B cell (primary cell): Measurements from ENCODE around the gene SMPD3. TPM values are rescaled to one million over a fixed set of nuclear protein-coding genes. Genes with fewer than 3 reads are reported as not detected.

Source experiments
- ATAC-seq: fragments of 200-7000 bp; cut with Tn5 transposase; one replicate; pipeline ENCODE4 v1.10.0; 2021; ENCODE audit warnings: low read depth, mild to moderate bottlenecking, moderate number of reproducible peaks, moderate library complexity
- CTCF ChIA-PET: fragments of 350-600 bp; sonication (Branson Sonifier 250); formaldehyde crosslinking; loops from one replicate; lab custom pipeline; 2021; ENCODE audit warnings: antibody characterized with exemption, inconsistent platforms; lab: Charles Lee
- POLR2A ChIA-PET: fragments of 350-600 bp; sonication (Branson Sonifier 250); formaldehyde crosslinking; loops from one replicate; lab custom pipeline; 2021; ENCODE audit warnings: antibody characterized with exemption; lab: Charles Lee
- DNase-seq: peaks from one replicate; pipeline ENCODE4 v3.0.0; 2013
- H2AFZ ChIP-seq: 2 replicates; pipeline ENCODE4 v1.6.1; 2012; ENCODE audit warnings: mild to moderate bottlenecking, low read depth, low read length; ENCODE audit not compliant: insufficient read depth, poor library complexity, severe bottlenecking
- H3K27ac ChIP-seq, 2 donors: 1 replicate in 1 of 2; 2 replicates in 1 of 2; pipeline ENCODE4 v1.5.1; 2012 to 2013; ENCODE audit warnings: low read length in 2 of 2, mild to moderate bottlenecking in 2 of 2, moderate library complexity in 1 of 2
- H3K27me3 ChIP-seq, 4 experiments: fragments of 200-600 bp in 1 of 4; sonication (generic) in 1 of 4; replicated peaks in 1 of 4; 1 replicate in 2 of 4; 2 replicates in 2 of 4; pipeline versions ENCODE4 v1.6.1 to v1.7.0; 2013 to 2016; ENCODE audit warnings: low read length in 3 of 4, mild to moderate bottlenecking in 2 of 4, mixed read lengths in 1 of 4, moderate library complexity in 1 of 4; ENCODE audit not compliant: insufficient read depth in 4 of 4, control insufficient read depth in 3 of 4; ENCODE audit errors: control extremely low read depth in 1 of 4
- H3K36me3 ChIP-seq, 2 experiments: replicated peaks in 1 of 2; 1 replicate in 1 of 2; 2 replicates in 1 of 2; pipeline versions ENCODE4 v1.6.1 to v1.7.1; 2013; ENCODE audit warnings: low read length in 1 of 2; ENCODE audit not compliant: insufficient read depth in 2 of 2, control insufficient read depth in 1 of 2; ENCODE audit errors: control extremely low read depth in 1 of 2, extremely low read depth in 1 of 2
- H3K4me1 ChIP-seq, 2 donors: fragments of 200-600 bp in 1 of 2; sonication (generic) in 1 of 2; 1 replicate in 1 of 2; 2 replicates in 1 of 2; pipeline versions ENCODE4 v1.5.1 to v1.6.1; 2013 to 2017; ENCODE audit warnings: low read length in 2 of 2; ENCODE audit not compliant: control insufficient read depth in 2 of 2, insufficient read depth in 2 of 2
- H3K4me2 ChIP-seq: replicated peaks from 2 replicates; pipeline ENCODE3; 2012; ENCODE audit warnings: mild to moderate bottlenecking, low read depth, low read length; ENCODE audit not compliant: poor library complexity, severe bottlenecking
- H3K4me3 ChIP-seq, 5 experiments: fragments of 200-600 bp in 1 of 5; sonication (generic) in 1 of 5; 1 replicate in 3 of 5; 2 replicates in 2 of 5; pipeline versions ENCODE4 v1.5.1 to v1.7.0; 2011 to 2016; ENCODE audit warnings: low read length in 4 of 5, mild to moderate bottlenecking in 4 of 5, low read depth in 2 of 5, control low read depth in 1 of 5, moderate library complexity in 1 of 5; ENCODE audit not compliant: insufficient read depth in 1 of 5; ENCODE audit errors: control extremely low read depth in 1 of 5, extremely low read depth in 1 of 5
- H3K79me2 ChIP-seq: fragments of 200-600 bp; sonication (generic); one replicate; pipeline ENCODE4 v1.6.0; 2016; ENCODE audit warnings: low read length; ENCODE audit not compliant: control insufficient read depth, insufficient read depth
- H3K9ac ChIP-seq: fragments of 200-600 bp; sonication (generic); 2 replicates; pipeline ENCODE4 v1.6.1; 2017; ENCODE audit warnings: mild to moderate bottlenecking, low read length, moderate library complexity
- H3K9me3 ChIP-seq, 3 donors: one replicate each; pipeline versions ENCODE4 v1.6.1 to v1.7.1; 2013; ENCODE audit warnings: low read length in 2 of 3; ENCODE audit not compliant: control insufficient read depth in 2 of 3, insufficient read depth in 1 of 3; ENCODE audit errors: control extremely low read depth in 1 of 3
- H4K20me1 ChIP-seq: 2 replicates; pipeline ENCODE4 v1.6.0; 2012; ENCODE audit warnings: mild to moderate bottlenecking, low read length; ENCODE audit not compliant: insufficient read depth, control insufficient read depth, poor library complexity, severe bottlenecking
- H3K27ac Mint-ChIP-seq: one replicate; pipeline ENCODE4 v1.8.0; 2021; ENCODE audit warnings: mixed read lengths
- H3K27me3 Mint-ChIP-seq: one replicate; pipeline ENCODE4 v1.8.0; 2021; ENCODE audit warnings: mixed read lengths
- H3K4me1 Mint-ChIP-seq: one replicate; pipeline ENCODE4 v1.8.0; 2021; ENCODE audit warnings: mixed read lengths
- H3K4me3 Mint-ChIP-seq: one replicate; pipeline ENCODE4 v1.8.0; 2021; ENCODE audit warnings: mixed read lengths
- H3K9me3 Mint-ChIP-seq: one replicate; pipeline ENCODE4 v1.8.0; 2022; ENCODE audit warnings: mixed read lengths; ENCODE audit not compliant: insufficient read depth
- EZH2 ChIP-seq: IDR thresholded peaks from 2 replicates; pipeline ENCODE4 v1.6.1; 2012; ENCODE audit warnings: borderline replicate concordance, low read depth, mild to moderate bottlenecking, moderate library complexity, low read length; ENCODE audit not compliant: insufficient read depth, poor library complexity, severe bottlenecking
- WGBS: methylation state at CpG from one replicate; pipeline ENCODE4 v1.1.5; 2013; ENCODE audit warnings: missing lambda C conversion rate; ENCODE audit not compliant: insufficient coverage; 5-methylcytosine and 5-hydroxymethylcytosine counted together
- intact Hi-C: fragments of 100-400 bp; cut with micrococcal nuclease; formaldehyde crosslinking; loops from one replicate; pipeline ENCODE4 v1.10.0; 2022
- polyA plus RNA-seq: library from polyadenylated mRNA; depleted of rRNA; stranded (reverse); fragments of >200 nt; gene quantifications from 2 replicates; pipeline ENCODE4 v1.2.3, GENCODE V29; 2012
- total RNA-seq, 2 donors: library from RNA; stranded (reverse); fragments of 120-200 nt in 1 of 2; gene quantifications; 1 replicate in 1 of 2; 2 replicates in 1 of 2; pipeline versions ENCODE4 v1.2.3 to v1.2.4, GENCODE V29; 2013 to 2022
- TF ChIP-seq, protein P1 (sequence below): fragments of 200-600 bp; IDR thresholded peaks from one replicate; pipeline ENCODE4 v1.8.0; 2022; ENCODE audit warnings: antibody characterized with exemption, mild to moderate bottlenecking

The SMPD3 gene
- total and polyA plus RNA-seq, 2 donors (not counting 1 experiment from before 2014, with no cell fraction given): 1.2 to 2.8 TPM

DNA sequence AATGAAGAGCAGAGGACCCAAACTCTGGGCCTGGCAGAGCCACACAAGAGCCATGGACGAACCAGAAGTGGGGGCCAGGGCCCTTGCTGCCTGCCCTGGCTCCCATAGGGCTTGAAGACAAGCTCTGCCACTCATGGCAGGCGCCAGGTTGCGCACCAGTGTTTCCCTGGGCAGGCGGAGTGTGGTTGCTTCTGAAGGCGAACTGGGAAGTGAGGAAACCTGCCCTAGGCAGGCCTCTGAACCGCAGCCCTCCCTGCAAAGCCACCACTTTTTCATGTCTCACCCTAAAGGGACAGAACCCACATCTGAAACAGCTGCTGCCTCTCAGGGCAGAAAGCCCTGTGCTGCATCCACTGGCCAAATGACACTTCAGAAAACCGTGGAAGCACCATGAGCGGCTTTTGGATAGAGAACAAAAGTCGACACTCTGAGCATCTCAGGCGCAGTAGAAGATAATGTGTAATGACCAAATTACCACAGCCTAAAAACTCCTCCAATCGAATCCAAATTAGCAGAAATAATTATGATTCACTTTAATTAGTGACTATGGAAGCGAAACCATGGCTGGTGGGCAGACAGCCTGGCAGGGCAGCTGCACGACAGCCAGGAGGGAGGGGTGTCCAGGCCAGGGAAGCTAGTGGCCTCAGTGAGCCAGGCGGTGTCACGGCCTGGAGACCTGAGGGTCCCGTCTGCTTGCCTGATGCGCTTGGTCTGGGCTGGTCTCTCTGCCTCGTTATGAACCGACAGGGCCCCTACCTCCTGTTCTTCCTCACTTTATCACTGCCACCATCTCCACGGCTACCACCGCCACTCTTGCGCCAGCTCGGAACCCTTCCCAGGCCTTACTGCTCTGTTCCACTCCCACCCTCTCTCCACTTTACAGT, 78.4 kb downstream of the SMPD3 start:
- no peaks in the 10 kb centered on the region for H3K27me3 ChIP-seq
- H3K9me3 ChIP-seq: no peaks in the 10 kb centered on the region
- peaks cover 43 to 51% of the 10 kb centered on the region in 2 donors for H3K4me1 ChIP-seq
- H4K20me1 ChIP-seq: no peaks in the 10 kb centered on the region
- intact Hi-C loops: no loop called here
- Mint-ChIP-seq H3K27me3 (peaks cover 7% of the 10 kb centered on the region), H3K4me3 (peak overlapping the region; percentile 45), H3K4me1 (peaks cover 51% of the 10 kb centered on the region), H3K9me3 (no peaks in the 10 kb centered on the region), H3K27ac (peak overlapping the region; percentile 67)
- no peak overlapping the region for H3K4me3 ChIP-seq
- 36% methylated on average over 16 of the region's 23 CpGs for WGBS
- no peak for TF ChIP-seq EZH2
- TF ChIP-seq, protein P1, sequence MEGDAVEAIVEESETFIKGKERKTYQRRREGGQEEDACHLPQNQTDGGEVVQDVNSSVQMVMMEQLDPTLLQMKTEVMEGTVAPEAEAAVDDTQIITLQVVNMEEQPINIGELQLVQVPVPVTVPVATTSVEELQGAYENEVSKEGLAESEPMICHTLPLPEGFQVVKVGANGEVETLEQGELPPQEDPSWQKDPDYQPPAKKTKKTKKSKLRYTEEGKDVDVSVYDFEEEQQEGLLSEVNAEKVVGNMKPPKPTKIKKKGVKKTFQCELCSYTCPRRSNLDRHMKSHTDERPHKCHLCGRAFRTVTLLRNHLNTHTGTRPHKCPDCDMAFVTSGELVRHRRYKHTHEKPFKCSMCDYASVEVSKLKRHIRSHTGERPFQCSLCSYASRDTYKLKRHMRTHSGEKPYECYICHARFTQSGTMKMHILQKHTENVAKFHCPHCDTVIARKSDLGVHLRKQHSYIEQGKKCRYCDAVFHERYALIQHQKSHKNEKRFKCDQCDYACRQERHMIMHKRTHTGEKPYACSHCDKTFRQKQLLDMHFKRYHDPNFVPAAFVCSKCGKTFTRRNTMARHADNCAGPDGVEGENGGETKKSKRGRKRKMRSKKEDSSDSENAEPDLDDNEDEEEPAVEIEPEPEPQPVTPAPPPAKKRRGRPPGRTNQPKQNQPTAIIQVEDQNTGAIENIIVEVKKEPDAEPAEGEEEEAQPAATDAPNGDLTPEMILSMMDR: no peak
- H3K79me2 ChIP-seq: no peaks in the 10 kb centered on the region
- H3K4me2 ChIP-seq: peak overlapping the region; percentile 44
- DNase-seq (peak; percentile 45), ATAC-seq (peak; percentile 23)
- H3K27ac ChIP-seq: peak overlapping the region; percentile 30 to 41
- H2AFZ ChIP-seq: peak overlapping the region; percentile 50
- ChIA-PET POLR2A (no interaction called here), CTCF (interaction anchor here (0.9 kb wide), 1 partner anchor 150 kb away, joined by 3 read pairs; no protein-coding TSS in a partner anchor)
- no peak overlapping the region for H3K9ac ChIP-seq
- H3K36me3 ChIP-seq: no peaks in the 10 kb centered on the region

DNA sequence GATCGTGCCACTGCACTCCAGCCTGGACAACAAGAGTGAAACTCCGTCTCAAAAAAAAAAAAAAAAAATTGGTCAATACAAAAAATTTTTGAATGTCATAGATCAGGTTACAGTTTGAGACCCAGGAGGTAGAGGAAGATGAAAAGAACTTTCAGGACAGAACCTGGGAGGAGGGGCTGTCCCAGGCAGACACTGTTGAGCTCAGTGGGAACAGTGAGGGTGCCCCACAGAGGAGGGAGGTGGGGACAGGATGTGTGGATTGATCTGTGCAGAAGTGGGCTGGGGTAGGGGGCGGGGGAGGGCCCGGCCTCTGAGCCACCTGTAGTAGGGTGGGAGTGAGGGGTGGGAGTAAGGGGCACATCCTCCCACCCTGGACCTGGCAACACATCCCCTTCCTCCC, 79.1 kb downstream of the SMPD3 start:
- Mint-ChIP-seq H3K9me3 (no peaks in the 10 kb centered on the region), H3K27me3 (peaks cover 7% of the 10 kb centered on the region), H3K4me1 (peaks cover 56% of the 10 kb centered on the region), H3K4me3 (no peak overlapping the region), H3K27ac (peak overlapping the region; percentile 67)
- no peaks in the 10 kb centered on the region for H4K20me1 ChIP-seq
- H3K27ac ChIP-seq: peak overlapping the region; percentile 30 to 41
- no CpG with 5 or more reads among the region's 4 CpGs for WGBS
- H3K9me3 ChIP-seq: no peaks in the 10 kb centered on the region
- peak overlapping the region; percentile 50 for H2AFZ ChIP-seq
- no peak overlapping the region for H3K9ac ChIP-seq
- peak overlapping the region; percentile 44 for H3K4me2 ChIP-seq
- H3K36me3 ChIP-seq: no peaks in the 10 kb centered on the region
- CTCF ChIA-PET: interaction anchor here (0.7 to 1.9 kb wide), 3 partner anchors 13 to 364 kb away, joined by 3 to 9 read pairs (median 3); no protein-coding TSS in a partner anchor
- no peaks in the 10 kb centered on the region for H3K27me3 ChIP-seq
- intact Hi-C loops: no loop called here
- DNase-seq: no peak
- H3K4me1 ChIP-seq: peaks cover 46 to 57% of the 10 kb centered on the region in 2 donors
- H3K4me3 ChIP-seq: no peak overlapping the region
- POLR2A ChIA-PET: no interaction called here
- ATAC-seq: no peak
- no peak for TF ChIP-seq EZH2
- TF ChIP-seq, protein P1: no peak
- H3K79me2 ChIP-seq: no peaks in the 10 kb centered on the region
